Mesendoderm (in vitro differentiated cells): ENCODE data around the gene CHFR.

Experiments used
- DNase-seq: peaks from one replicate; pipeline ENCODE4 v3.0.0; 2013
- H2AK5ac ChIP-seq: 2 replicates; pipeline ENCODE4 v1.6.1; 2013; ENCODE audit warnings: low read length, inconsistent platforms
- H2BK120ac ChIP-seq: 2 replicates; pipeline ENCODE4 v1.6.1; 2013; ENCODE audit warnings: low read depth, mild to moderate bottlenecking, low read length, moderate library complexity, mixed read lengths
- H2BK15ac ChIP-seq: replicated peaks from 2 replicates; pipeline ENCODE4 v1.6.1; 2013; ENCODE audit warnings: low read depth, mild to moderate bottlenecking, moderate library complexity
- H2BK5ac ChIP-seq: 2 replicates; pipeline ENCODE4 v1.6.1; 2013; ENCODE audit warnings: low read length, inconsistent platforms
- H3K18ac ChIP-seq: 2 replicates; pipeline ENCODE4 v1.6.1; 2013; ENCODE audit warnings: mild to moderate bottlenecking, low read length, mixed read lengths
- H3K23ac ChIP-seq: one replicate; pipeline ENCODE4 v1.6.1; 2013; ENCODE audit warnings: low read length
- H3K27ac ChIP-seq: 2 replicates; pipeline ENCODE4 v1.5.1; 2013; ENCODE audit warnings: low read depth, mild to moderate bottlenecking, inconsistent platforms, low read length, moderate library complexity
- H3K27me3 ChIP-seq: 2 replicates; pipeline ENCODE4 v1.6.1; 2013; ENCODE audit warnings: low read length, control low read depth, mild to moderate bottlenecking, inconsistent platforms; ENCODE audit not compliant: insufficient read depth, poor library complexity
- H3K36me3 ChIP-seq: 2 replicates; pipeline ENCODE4 v1.6.1; 2013; ENCODE audit warnings: low read length, inconsistent platforms; ENCODE audit not compliant: control insufficient read depth, insufficient read depth
- H3K4ac ChIP-seq: one replicate; pipeline ENCODE4 v1.6.1; 2013; ENCODE audit warnings: low read depth, mild to moderate bottlenecking, low read length, moderate library complexity
- H3K4me1 ChIP-seq: 2 replicates; pipeline ENCODE4 v1.6.1; 2013; ENCODE audit warnings: low read depth, low read length, inconsistent platforms; ENCODE audit not compliant: control insufficient read depth
- H3K4me2 ChIP-seq: 2 replicates; pipeline ENCODE4 v1.6.1; 2013; ENCODE audit warnings: low read length
- H3K4me3 ChIP-seq: 2 replicates; pipeline ENCODE4 v1.5.1; 2013; ENCODE audit warnings: mild to moderate bottlenecking, low read length
- H3K56ac ChIP-seq: one replicate; pipeline ENCODE4 v1.6.1; 2013; ENCODE audit warnings: low read length
- H3K79me1 ChIP-seq: 2 replicates; pipeline ENCODE4 v1.6.1; 2013; ENCODE audit warnings: low read length, inconsistent platforms
- H3K79me2 ChIP-seq: 2 replicates; pipeline ENCODE4 v1.6.1; 2013; ENCODE audit warnings: mild to moderate bottlenecking, low read length; ENCODE audit not compliant: control insufficient read depth, insufficient read depth
- H3K9ac ChIP-seq: 2 replicates; pipeline ENCODE4 v1.6.1; 2013; ENCODE audit warnings: low read length, inconsistent platforms
- H4K5ac ChIP-seq: one replicate; pipeline ENCODE4 v1.6.1; 2013; ENCODE audit warnings: low read length
- H4K8ac ChIP-seq: one replicate; pipeline ENCODE4 v1.6.1; 2013; ENCODE audit warnings: low read depth, mild to moderate bottlenecking, control low read depth, low read length, moderate library complexity
- WGBS: extraction: QIAGEN DNeasy Blood & Tissue Kit; methylation state at CpG from one replicate; pipeline ENCODE4 v1.1.7; 2013; ENCODE audit warnings: low lambda C conversion rate, missing lambda C conversion rate; ENCODE audit not compliant: insufficient coverage; ENCODE audit errors: extremely low coverage; 5-methylcytosine and 5-hydroxymethylcytosine counted together

Gene CHFR

DNA sequence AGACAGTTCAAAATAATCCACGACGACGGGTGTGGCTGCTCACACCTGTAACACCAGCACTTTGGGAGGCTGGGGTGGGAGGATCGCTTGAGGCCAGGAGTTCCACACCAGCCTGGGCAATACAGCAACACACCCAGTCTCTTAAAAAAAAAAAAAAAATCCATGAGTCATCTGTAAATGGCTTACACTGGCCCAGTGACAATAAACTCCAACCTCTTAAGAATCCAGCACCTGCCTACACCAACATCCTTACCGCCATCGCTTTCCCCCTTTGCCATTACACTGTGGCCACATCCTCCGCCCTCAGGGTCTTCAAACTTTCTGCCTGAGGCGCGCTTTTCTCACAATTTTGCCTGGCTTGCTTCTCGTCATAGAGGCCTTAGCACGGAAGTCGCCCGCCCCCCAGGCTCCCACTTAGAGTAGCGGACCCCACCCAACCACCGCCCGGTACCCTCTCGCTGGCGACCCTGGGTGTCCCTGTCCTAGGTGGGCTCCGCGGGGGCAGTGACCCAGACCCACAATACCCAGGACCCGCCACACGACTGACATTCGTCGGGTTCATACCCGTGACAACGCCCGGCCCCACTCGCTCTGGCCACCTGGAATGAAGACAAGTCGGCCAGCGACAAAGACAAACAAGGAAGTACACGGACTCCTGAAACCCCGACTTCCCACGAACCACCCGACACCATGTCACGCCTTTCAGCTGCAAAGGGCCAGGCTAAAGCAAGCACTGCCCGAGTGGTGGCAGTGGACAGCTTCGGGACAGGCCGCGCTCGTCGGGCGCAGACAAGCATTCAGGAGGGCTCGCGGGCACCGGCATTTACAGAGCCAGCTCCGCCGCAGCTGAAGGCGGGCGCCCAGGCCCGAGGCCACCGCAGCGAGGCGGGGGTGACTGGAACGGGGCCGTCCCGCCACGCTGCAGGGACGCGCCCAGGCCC, 59.4 kb downstream of the CHFR start:
- H3K79me2 ChIP-seq: peaks cover 29% of the 10 kb centered on the region
- peak overlapping the region; percentile 39 for H3K27ac ChIP-seq
- H3K18ac ChIP-seq: peak overlapping the region; percentile 15
- H2AK5ac ChIP-seq: peak overlapping the region; percentile 65
- no peak overlapping the region for H3K23ac ChIP-seq
- H3K36me3 ChIP-seq: peaks cover 6% of the 10 kb centered on the region
- no peak overlapping the region for H3K4ac ChIP-seq
- peak; percentile 31 for DNase-seq
- H4K5ac ChIP-seq: no peak overlapping the region
- H3K4me3 ChIP-seq: peak overlapping the region; percentile 97
- peak overlapping the region; percentile 95 for H3K4me2 ChIP-seq
- H3K4me1 ChIP-seq: no peaks in the 10 kb centered on the region
- H4K8ac ChIP-seq: peak overlapping the region; percentile 60
- H2BK15ac ChIP-seq: no peak overlapping the region
- H3K27me3 ChIP-seq: no peaks in the 10 kb centered on the region
- H2BK120ac ChIP-seq: no peak overlapping the region
- H3K56ac ChIP-seq: peak overlapping the region; percentile 99
- no CpG with 5 or more reads among the region's 59 CpGs for WGBS
- H3K9ac ChIP-seq: peak overlapping the region; percentile 96
- no peak overlapping the region for H2BK5ac ChIP-seq
- peaks cover 16% of the 10 kb centered on the region for H3K79me1 ChIP-seq

DNA sequence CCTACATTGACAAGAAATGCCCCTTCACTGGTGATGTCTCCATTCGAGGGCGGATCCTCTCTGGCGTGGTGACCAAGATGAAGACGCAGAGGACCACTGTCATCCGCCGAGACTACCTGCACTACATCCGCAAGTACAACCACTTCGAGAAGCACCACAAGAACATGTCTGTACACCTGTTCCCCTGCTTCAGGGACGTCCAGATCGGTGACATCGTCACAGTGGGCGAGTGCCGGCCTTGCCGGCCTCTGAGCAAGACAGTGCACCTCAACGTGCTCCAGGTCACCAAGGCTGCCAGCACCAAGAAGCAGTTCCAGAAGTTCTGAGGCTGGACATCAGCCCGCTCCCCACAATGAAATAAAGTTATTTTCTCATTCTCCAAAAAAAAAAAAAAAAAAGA, 61.5 kb downstream of the CHFR start:
- no CpG with 5 or more reads among the region's 16 CpGs for WGBS
- no peak overlapping the region for H3K4ac ChIP-seq

DNA sequence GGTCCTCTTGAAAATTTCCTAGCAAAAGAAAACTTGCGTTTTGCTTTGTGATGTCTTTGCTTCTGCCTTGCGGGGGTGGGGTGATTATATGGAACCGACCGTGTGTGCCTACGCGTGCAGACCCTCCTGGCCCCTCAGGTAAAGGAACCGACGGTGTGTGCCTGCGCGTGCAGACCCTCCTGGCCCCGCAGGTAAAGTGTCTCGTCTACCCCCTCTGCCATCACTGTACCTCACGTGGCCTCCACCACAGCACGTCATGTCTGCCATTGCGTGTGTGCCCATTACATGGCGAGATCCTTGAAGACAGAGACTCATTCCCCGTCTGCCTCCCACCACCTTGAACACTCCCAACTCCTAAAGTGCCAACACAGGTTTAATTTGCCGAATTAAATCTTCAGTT, 62.3 kb downstream of the CHFR start:
- no peak for DNase-seq
- Histone ChIP-seq H2BK5ac (no peak overlapping the region), H3K27ac (no peak overlapping the region), H3K4me2 (no peak overlapping the region), H3K4me3 (no peak overlapping the region), H3K27me3 (no peaks in the 10 kb centered on the region), H3K79me1 (peaks cover 18% of the 10 kb centered on the region), H3K9ac (no peak overlapping the region), H3K4me1 (no peaks in the 10 kb centered on the region), H2BK15ac (no peak overlapping the region), H4K8ac (no peak overlapping the region), H3K56ac (no peak overlapping the region), H3K23ac (no peak overlapping the region), H2BK120ac (no peak overlapping the region), H2AK5ac (no peak overlapping the region), H4K5ac (no peak overlapping the region), H3K79me2 (peaks cover 29% of the 10 kb centered on the region), H3K4ac (no peak overlapping the region), H3K36me3 (peaks cover 6% of the 10 kb centered on the region), H3K18ac (no peak overlapping the region)
- WGBS: no CpG with 5 or more reads among the region's 18 CpGs

More for the DNA sequence above, 61.5 kb downstream of the CHFR start:
- Histone ChIP-seq H2BK5ac (no peak overlapping the region), H2BK15ac (no peak overlapping the region), H2AK5ac (no peak overlapping the region), H4K5ac (no peak overlapping the region), H3K79me2 (peaks cover 29% of the 10 kb centered on the region), H3K9ac (no peak overlapping the region), H3K36me3 (peaks cover 4% of the 10 kb centered on the region), H3K4me3 (no peak overlapping the region), H4K8ac (no peak overlapping the region), H3K18ac (no peak overlapping the region), H3K27me3 (no peaks in the 10 kb centered on the region), H2BK120ac (no peak overlapping the region), H3K4me1 (no peaks in the 10 kb centered on the region), H3K27ac (no peak overlapping the region), H3K4me2 (no peak overlapping the region), H3K23ac (no peak overlapping the region), H3K56ac (no peak overlapping the region), H3K79me1 (peaks cover 18% of the 10 kb centered on the region)
- no peak for DNase-seq

DNA sequence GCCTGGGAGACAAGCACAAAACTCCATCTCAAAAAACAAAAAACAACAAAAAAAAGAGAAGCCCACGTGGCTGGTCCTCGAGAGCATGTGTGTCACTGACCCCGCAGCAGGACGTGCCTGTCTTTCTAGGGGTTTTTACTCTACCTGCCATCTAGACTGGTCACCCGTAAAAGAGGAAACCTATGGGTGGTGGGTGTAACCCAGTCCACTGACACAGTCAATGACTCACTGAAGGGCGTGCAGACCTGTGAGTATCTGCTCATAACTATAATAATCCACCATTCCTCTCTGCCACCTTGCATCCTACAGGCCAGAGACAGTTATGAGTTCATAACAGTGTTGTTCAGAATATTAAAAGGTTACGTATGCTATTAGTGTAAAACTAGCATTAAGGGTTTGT, 63.4 kb downstream of the CHFR start:
- H3K27ac ChIP-seq: no peak overlapping the region
- H3K18ac ChIP-seq: no peak overlapping the region
- H3K4me2 ChIP-seq: no peak overlapping the region
- H3K4ac ChIP-seq: no peak overlapping the region
- no peak overlapping the region for H2BK15ac ChIP-seq
- no peak overlapping the region for H2AK5ac ChIP-seq
- peaks cover 29% of the 10 kb centered on the region for H3K79me2 ChIP-seq
- H3K23ac ChIP-seq: no peak overlapping the region
- no peak for DNase-seq
- no peak overlapping the region for H4K8ac ChIP-seq
- H3K4me1 ChIP-seq: no peaks in the 10 kb centered on the region
- H3K56ac ChIP-seq: no peak overlapping the region
- no peak overlapping the region for H4K5ac ChIP-seq
- H3K4me3 ChIP-seq: no peak overlapping the region
- WGBS: no CpG with 5 or more reads among the region's 7 CpGs
- no peaks in the 10 kb centered on the region for H3K27me3 ChIP-seq
- H3K79me1 ChIP-seq: peaks cover 18% of the 10 kb centered on the region
- H2BK120ac ChIP-seq: no peak overlapping the region
- H3K36me3 ChIP-seq: peaks cover 8% of the 10 kb centered on the region
- H2BK5ac ChIP-seq: no peak overlapping the region
- H3K9ac ChIP-seq: no peak overlapping the region

DNA sequence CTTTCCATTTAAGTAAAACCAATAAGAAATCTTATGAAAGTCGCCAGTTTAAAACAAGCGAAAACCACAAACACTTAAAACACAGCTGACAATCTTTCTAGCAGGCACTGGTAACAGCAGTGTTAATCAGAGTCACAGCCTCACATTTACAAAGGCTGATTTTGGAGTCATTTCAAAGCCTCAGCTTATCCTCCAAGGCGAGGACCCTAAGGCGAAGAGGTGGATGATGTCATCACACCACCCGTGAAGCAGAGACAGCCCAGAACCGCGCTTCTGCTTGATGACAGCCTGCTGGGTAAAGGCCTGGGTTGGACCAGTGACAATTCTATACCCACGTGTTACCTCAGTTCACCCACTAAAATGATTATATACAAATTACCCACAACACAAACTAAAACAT, 68.8 kb downstream of the CHFR start:
- no peak overlapping the region for H4K5ac ChIP-seq
- peaks cover 15% of the 10 kb centered on the region for H3K36me3 ChIP-seq
- no peak overlapping the region for H3K27ac ChIP-seq
- H2BK5ac ChIP-seq: no peak overlapping the region
- peaks cover 3% of the 10 kb centered on the region for H3K79me1 ChIP-seq
- H4K8ac ChIP-seq: no peak overlapping the region
- no peak overlapping the region for H3K23ac ChIP-seq
- H3K27me3 ChIP-seq: no peaks in the 10 kb centered on the region
- H2AK5ac ChIP-seq: no peak overlapping the region
- no peak overlapping the region for H2BK120ac ChIP-seq
- H3K4me1 ChIP-seq: no peaks in the 10 kb centered on the region
- no peak overlapping the region for H3K9ac ChIP-seq
- no peak overlapping the region for H3K18ac ChIP-seq
- WGBS: 100% methylated on average over 1 of the region's 8 CpGs
- no peaks in the 10 kb centered on the region for H3K79me2 ChIP-seq
- no peak overlapping the region for H3K56ac ChIP-seq
- H3K4ac ChIP-seq: no peak overlapping the region
- H3K4me2 ChIP-seq: no peak overlapping the region
- H3K4me3 ChIP-seq: no peak overlapping the region
- no peak overlapping the region for H2BK15ac ChIP-seq
- no peak for DNase-seq
